Heart left ventricle (tissue), 13 donors: ENCODE measurements around the gene ABI1.

Source experiments
- CTCF ChIP-seq, 12 donors: fragments of 200-600 bp; sonication (generic) in 4 of 12; IDR thresholded peaks; one replicate each; pipeline versions ENCODE4 v1.5.0 to v1.8.0; 2018 to 2022; ENCODE audit warnings: antibody characterized with exemption in 12 of 12, mild to moderate bottlenecking in 5 of 12
- POLR2A ChIP-seq, 2 donors: fragments of 450-650 bp; IDR thresholded peaks; one replicate each; pipeline ENCODE4 v1.6.1; 2017; ENCODE audit warnings: antibody characterized with exemption in 2 of 2, mild to moderate bottlenecking in 2 of 2, moderate library complexity in 2 of 2
- donor health status: ischemic (EF 13 %, LVEDD 7.1; RV severe dilation, severe dysfunction).
- donor health status: DM: no; HTN: yes; CAD: no.
- donor health status: DM: no; HTN: no; CAD: no.
- donor health status: ischemic (EF 25% LVEDD 6.9; RV normal size, moderate dysfunction).
- donor health status: ischemic (EF 25% LVEDD 5.7; RV mildly dilated, moderate dysfunction).
- donor health status: ischemic (EF 35%, LVEDD 5.7; RV mildly dilated, moderate dysfunction).
- donor health status: nonischemic (EF 11% LVEDD 7.7; RV severe dilation, severe dysfunction).
- donor health status: DM: yes; HTN: yes; CAD: no.
- donor health status: PGD.
- donor health status: ischemic (EF 29% LVEDD 5.4; RV normal size, mild dysfunction).
- donor health status: nonischemic (EF 23%, LVEDD 6.1; RV moderate dilation, normal function).

- no peak for TF ChIP-seq POLR2A (IDR thresholded peaks at IDR 0.05)
- peak in 8 of 12 donors; percentile 14 to 36 (median 22) for TF ChIP-seq CTCF (IDR thresholded peaks at IDR 0.05)
Observed at GRCh38 chr10:26890956-26891355, 30.2 kb upstream of the ABI1 start.
